H1 (cell line): ENCODE results near the gene VPS41. TPM values are rescaled to one million over a fixed set of nuclear protein-coding genes. Genes with fewer than 3 reads are reported as not detected.

Experiments
- CTCF ChIA-PET: fragments of 300-600 bp; sonication (Branson Sonifier 250); formaldehyde crosslinking; loops from one replicate; lab custom pipeline; 2021; ENCODE audit not compliant: partially characterized antibody; lab: Charles Lee
- POLR2A ChIA-PET: fragments of 300-600 bp; sonication (Branson Sonifier 250); formaldehyde crosslinking; loops from one replicate; lab custom pipeline; 2021; ENCODE audit warnings: inconsistent platforms; ENCODE audit not compliant: partially characterized antibody; lab: Charles Lee
- DNase-seq, 2 experiments: peaks; one replicate each; pipeline versions ENCODE4 v3.0.0 to v3.0.0-alpha.2; 2010 to 2022; ENCODE audit warnings: low spot score in 2 of 2, low read depth in 1 of 2, mixed read lengths in 1 of 2
- FAIRE-seq: peaks from 2 replicates; lab custom pipeline; 2011; peaks lifted over from hg19 to GRCh38; lab: Jason Lieb, UNC
- H2AFZ ChIP-seq: 2 replicates; pipeline ENCODE4 v1.8.1; 2012; ENCODE audit warnings: low read length, inconsistent platforms
- H2AK5ac ChIP-seq: 2 replicates; pipeline ENCODE4 v1.6.1; 2013; ENCODE audit warnings: low read depth, low read length
- H2BK120ac ChIP-seq: replicated peaks from 2 replicates; pipeline ENCODE3; 2013; ENCODE audit warnings: low read depth, low read length, inconsistent platforms
- H2BK12ac ChIP-seq: 2 replicates; pipeline ENCODE4 v1.6.1; 2013; ENCODE audit warnings: low read depth, low read length
- H2BK15ac ChIP-seq: 2 replicates; pipeline ENCODE4 v1.6.1; 2013; ENCODE audit warnings: low read length
- H2BK20ac ChIP-seq: 2 replicates; pipeline ENCODE4 v1.6.1; 2013; ENCODE audit warnings: low read length
- H2BK5ac ChIP-seq: 2 replicates; pipeline ENCODE4 v1.6.1; 2013; ENCODE audit warnings: low read depth, low read length
- H3K14ac ChIP-seq: 2 replicates; pipeline ENCODE4 v1.6.1; 2013; ENCODE audit warnings: inconsistent platforms; ENCODE audit not compliant: insufficient read length
- H3K18ac ChIP-seq: 2 replicates; pipeline ENCODE4 v1.6.1; 2013; ENCODE audit warnings: low read length; ENCODE audit errors: extremely low read depth
- H3K23ac ChIP-seq: 2 replicates; pipeline ENCODE4 v1.6.1; 2013; ENCODE audit warnings: inconsistent platforms; ENCODE audit not compliant: insufficient read length
- H3K23me2 ChIP-seq: 2 replicates; pipeline ENCODE4 v1.6.1; 2013; ENCODE audit warnings: low read depth, low read length
- H3K27ac ChIP-seq: 2 replicates; pipeline ENCODE4 v1.6.1; 2011; ENCODE audit warnings: low read depth, low read length, inconsistent platforms
- H3K27me3 ChIP-seq, 4 experiments: replicated peaks in 1 of 4; 1 replicate in 1 of 4; 2 replicates in 3 of 4; pipeline versions ENCODE4 v1.6.1 to v1.8.1; 2011 to 2013; ENCODE audit warnings: low read length in 3 of 4, mild to moderate bottlenecking in 3 of 4, inconsistent platforms in 2 of 4, mixed read lengths in 2 of 4, moderate library complexity in 1 of 4; ENCODE audit not compliant: control insufficient read depth in 3 of 4, insufficient read depth in 3 of 4; ENCODE audit errors: extremely low read depth in 1 of 4
- H3K36me3 ChIP-seq, 4 experiments: 2 replicates each; pipeline versions ENCODE4 v1.6.1 to v1.8.1; 2011 to 2013; ENCODE audit warnings: mild to moderate bottlenecking in 4 of 4, low read length in 3 of 4, moderate library complexity in 2 of 4, control low read depth in 1 of 4, inconsistent platforms in 1 of 4; ENCODE audit not compliant: insufficient read depth in 4 of 4, control insufficient read depth in 2 of 4
- H3K4ac ChIP-seq: replicated peaks from 2 replicates; pipeline ENCODE3; 2013; ENCODE audit warnings: low read length, low read depth, mixed read lengths, inconsistent platforms; ENCODE audit not compliant: insufficient read length
- H3K4me1 ChIP-seq, 4 experiments: replicated peaks in 1 of 4; 1 replicate in 1 of 4; 2 replicates in 3 of 4; pipeline versions ENCODE4 v1.6.1 to v1.8.1; 2011 to 2013; ENCODE audit warnings: low read length in 3 of 4, inconsistent platforms in 2 of 4, mixed read lengths in 1 of 4; ENCODE audit not compliant: insufficient read depth in 4 of 4, control insufficient read depth in 3 of 4
- H3K4me2 ChIP-seq, 2 experiments: 2 replicates each; pipeline versions ENCODE4 v1.6.1 to v1.8.1; 2011 to 2013; ENCODE audit warnings: low read depth in 2 of 2, low read length in 2 of 2, control low read depth in 1 of 2, inconsistent platforms in 1 of 2, mild to moderate bottlenecking in 1 of 2; ENCODE audit not compliant: insufficient read depth in 1 of 2
- H3K4me3 ChIP-seq, 4 experiments: fragments of 200-600, 300-600 bp in 1 of 4; sonication (generic), shearing (Covaris generic), sonication (Bioruptor Twin) in 1 of 4; 2 replicates each; pipeline versions ENCODE4 v1.5.1 to v1.8.1; 2011 to 2016; ENCODE audit warnings: low read length in 4 of 4, low read depth in 3 of 4, control low read depth in 2 of 4, inconsistent platforms in 2 of 4, mild to moderate bottlenecking in 2 of 4, mixed read lengths in 1 of 4, moderate library complexity in 1 of 4; ENCODE audit not compliant: insufficient read depth in 2 of 4; ENCODE audit errors: extremely low read depth in 1 of 4
- H3K56ac ChIP-seq: replicated peaks from 2 replicates; pipeline ENCODE3; 2013; ENCODE audit warnings: low read depth, mild to moderate bottlenecking, mixed read lengths, low read length, inconsistent platforms; ENCODE audit not compliant: insufficient read length
- H3K79me1 ChIP-seq: 2 replicates; pipeline ENCODE4 v1.6.1; 2013; ENCODE audit warnings: low read depth, low read length, control low read depth
- H3K79me2 ChIP-seq, 2 experiments: 2 replicates each; pipeline versions ENCODE4 v1.6.1 to v1.8.1; 2012 to 2013; ENCODE audit warnings: low read length in 2 of 2, mild to moderate bottlenecking in 2 of 2, inconsistent platforms in 1 of 2; ENCODE audit not compliant: insufficient read depth in 2 of 2, control insufficient read depth in 1 of 2
- H3K9ac ChIP-seq, 4 experiments: replicated peaks in 1 of 4; 1 replicate in 1 of 4; 2 replicates in 3 of 4; pipeline versions ENCODE4 v1.6.1 to v1.8.1; 2011 to 2013; ENCODE audit warnings: low read depth in 3 of 4, low read length in 3 of 4, control low read depth in 2 of 4, mild to moderate bottlenecking in 2 of 4, moderate library complexity in 2 of 4, inconsistent platforms in 1 of 4; ENCODE audit errors: extremely low read depth in 1 of 4
- H3K9me3 ChIP-seq, 2 experiments: 2 replicates each; pipeline versions ENCODE4 v1.6.1 to v1.8.1; 2012 to 2013; ENCODE audit warnings: mild to moderate bottlenecking in 2 of 2, moderate library complexity in 2 of 2, control low read depth in 1 of 2, inconsistent platforms in 1 of 2, low read depth in 1 of 2, low read length in 1 of 2, mixed read lengths in 1 of 2; ENCODE audit not compliant: insufficient read depth in 2 of 2
- H4K20me1 ChIP-seq, 2 experiments: replicated peaks in 1 of 2; 2 replicates each; pipeline versions ENCODE3 to v1.8.1; 2011 to 2013; ENCODE audit warnings: inconsistent platforms in 2 of 2, low read length in 2 of 2, mild to moderate bottlenecking in 1 of 2; ENCODE audit not compliant: insufficient read depth in 2 of 2, control insufficient read depth in 1 of 2
- H4K5ac ChIP-seq: 2 replicates; pipeline ENCODE4 v1.6.1; 2013; ENCODE audit warnings: low read length, low read depth, mixed read lengths, inconsistent platforms; ENCODE audit not compliant: insufficient read length
- H4K8ac ChIP-seq: 2 replicates; pipeline ENCODE4 v1.8.0; 2013; ENCODE audit warnings: mild to moderate bottlenecking, moderate library complexity, low read length, inconsistent platforms; ENCODE audit not compliant: insufficient read depth; ENCODE audit errors: extremely low read depth
- H4K91ac ChIP-seq: replicated peaks from 2 replicates; pipeline ENCODE3; 2013; ENCODE audit warnings: low read length, mixed read lengths, inconsistent platforms; ENCODE audit not compliant: insufficient read length
- BACH1 ChIP-seq: IDR thresholded peaks from 2 replicates; pipeline ENCODE4 v1.6.1; 2012; ENCODE audit warnings: low read length, improper control_type of control experiment
- BCL11A ChIP-seq, 2 experiments: IDR thresholded peaks; one replicate each; pipeline ENCODE4 v1.6.1; 2011; ENCODE audit warnings: low read depth in 2 of 2, low read length in 2 of 2, mild to moderate bottlenecking in 2 of 2
- KDM4A ChIP-seq: IDR thresholded peaks from one replicate; pipeline ENCODE4 v1.7.1; 2012; ENCODE audit warnings: low read depth, mild to moderate bottlenecking, moderate library complexity, low read length, inconsistent platforms; ENCODE audit not compliant: severe bottlenecking
- POLR2A ChIP-seq, 2 experiments: IDR thresholded peaks; 1 replicate in 1 of 2; 2 replicates in 1 of 2; pipeline ENCODE4 v1.6.1; 2011; ENCODE audit warnings: low read depth in 2 of 2, low read length in 2 of 2, mild to moderate bottlenecking in 2 of 2; ENCODE audit errors: control extremely low read depth in 1 of 2
- POLR2AphosphoS5 ChIP-seq: IDR thresholded peaks from 2 replicates; pipeline ENCODE4 v1.6.1; 2011; ENCODE audit warnings: low read depth, low read length
- RBBP5 ChIP-seq: IDR thresholded peaks from 2 replicates; pipeline ENCODE4 v1.7.1; 2012; ENCODE audit warnings: low read depth, mild to moderate bottlenecking, inconsistent platforms, low read length, moderate library complexity, borderline replicate concordance
- SIN3A ChIP-seq, 2 experiments: IDR thresholded peaks in 1 of 2; conservative IDR thresholded peaks in 1 of 2; 2 replicates each; pipeline ENCODE4 v1.6.1; 2011 to 2012; ENCODE audit warnings: low read length in 2 of 2, improper control_type of control experiment in 1 of 2, low read depth in 1 of 2, mild to moderate bottlenecking in 1 of 2
- TAF1 ChIP-seq: IDR thresholded peaks from 2 replicates; pipeline ENCODE4 v1.6.1; 2011; ENCODE audit warnings: mild to moderate bottlenecking, low read depth, low read length
- WGBS, 2 experiments: shearing (Covaris generic) in 1 of 2; methylation state at CpG; one replicate each; pipeline versions ENCODE4 v1.1.6 to v1.1.7; 2013 to 2015; ENCODE audit warnings: low lambda C conversion rate in 2 of 2, mixed read lengths in 2 of 2, inconsistent platforms in 1 of 2, low coverage in 1 of 2, missing lambda C conversion rate in 1 of 2; ENCODE audit not compliant: insufficient replicate concordance in 2 of 2, insufficient coverage in 1 of 2, insufficient read length in 1 of 2; ENCODE audit errors: extremely low coverage in 1 of 2, missing lambda C conversion rate in 1 of 2; 5-methylcytosine and 5-hydroxymethylcytosine counted together
- polyA plus RNA-seq, 7 experiments: library from polyadenylated mRNA; depleted of rRNA in 3 of 7; stranded (reverse) in 5 of 7; unstranded in 2 of 7; fragments of >200 nt in 5 of 7; fragments of 200-250 nt in 2 of 7; gene quantifications; 1 replicate in 5 of 7; 2 replicates in 1 of 7; 4 replicates in 1 of 7; pipeline versions ENCODE4 v1.2.1 to v1.2.3, GENCODE V29; 2011 to 2013; ENCODE audit warnings: missing spikeins in 2 of 7, mixed read lengths in 2 of 7
- total RNA-seq: library from RNA; stranded (reverse); fragmentation: NEBNext Ultra II Directional; extraction: Animal tissue kit (Norgen Biotek cat#: 25700); gene quantifications from 2 replicates; pipeline ENCODE4 v1.2.1, GENCODE V29; 2021
- TF ChIP-seq, protein P1 (sequence below): IDR thresholded peaks from 2 replicates; pipeline ENCODE4 v1.6.1; 2012; ENCODE audit warnings: inconsistent platforms

Gene VPS41
- total and polyA plus RNA-seq, 2 of the 8 experiments (the other 6 are each of a cell fraction or from before 2014, with no cell fraction given), result 10.7 to 63.3 TPM

DNA sequence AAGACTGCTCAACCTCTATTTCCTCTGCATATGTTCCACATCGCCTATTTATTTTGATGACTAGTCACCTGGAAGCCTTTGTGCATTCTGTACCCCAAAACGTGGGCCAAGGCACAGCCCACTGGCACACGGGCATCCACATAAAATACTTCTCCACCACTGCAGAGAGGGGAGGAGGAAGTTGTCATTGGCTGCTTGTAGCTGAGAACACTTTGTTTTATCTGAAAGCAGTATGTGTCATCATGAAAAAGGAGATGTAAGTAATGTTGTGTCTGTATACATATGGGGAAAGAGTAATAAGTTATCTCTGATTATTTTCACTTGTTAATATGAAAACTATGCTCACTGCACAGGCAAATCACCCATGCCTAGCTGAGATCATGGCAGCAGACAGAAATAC lies 229.6 kb downstream of the VPS41 start:
- no peaks in the 10 kb centered on the region for H3K9me3 ChIP-seq
- no peak for FAIRE-seq
- no peaks in the 10 kb centered on the region for H3K79me1 ChIP-seq
- TF ChIP-seq KDM4A, result no peak
- TF ChIP-seq POLR2A (IDR thresholded peaks at IDR 0.05; ENCODE audit: control extremely low read depth in 1 of 2, low read depth in 2 of 2, low read length in 2 of 2), result no peak
- no peak for TF ChIP-seq BCL11A (IDR thresholded peaks at IDR 0.05; ENCODE audit: low read depth in 2 of 2, low read length in 2 of 2)
- TF ChIP-seq BACH1, result no peak
- TF ChIP-seq SIN3A (conservative IDR thresholded peaks at IDR 0.05 in 1 of 2, IDR thresholded peaks at IDR 0.05 in 1 of 2; ENCODE audit: low read depth in 1 of 2, low read length in 2 of 2), result no peak
- TF ChIP-seq, protein P1, sequence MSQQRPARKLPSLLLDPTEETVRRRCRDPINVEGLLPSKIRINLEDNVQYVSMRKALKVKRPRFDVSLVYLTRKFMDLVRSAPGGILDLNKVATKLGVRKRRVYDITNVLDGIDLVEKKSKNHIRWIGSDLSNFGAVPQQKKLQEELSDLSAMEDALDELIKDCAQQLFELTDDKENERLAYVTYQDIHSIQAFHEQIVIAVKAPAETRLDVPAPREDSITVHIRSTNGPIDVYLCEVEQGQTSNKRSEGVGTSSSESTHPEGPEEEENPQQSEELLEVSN, result no peak
- TF ChIP-seq RBBP5, result no peak
- no peak for TF ChIP-seq POLR2AphosphoS5
- no peak for TF ChIP-seq TAF1
- H3K9ac ChIP-seq, result no peak overlapping the region
- no peak overlapping the region for H4K5ac ChIP-seq
- H3K4me2 ChIP-seq, result no peak overlapping the region
- H3K4ac ChIP-seq, result no peak overlapping the region
- no peak overlapping the region for H3K14ac ChIP-seq
- no peaks in the 10 kb centered on the region for H4K20me1 ChIP-seq
- no peak overlapping the region for H2BK12ac ChIP-seq
- H3K56ac ChIP-seq, result no peak overlapping the region
- no peak overlapping the region for H3K18ac ChIP-seq
- no peak overlapping the region for H2BK5ac ChIP-seq
- no peaks in the 10 kb centered on the region for H3K79me2 ChIP-seq
- H4K91ac ChIP-seq, result no peak overlapping the region
- no peak overlapping the region for H2AK5ac ChIP-seq
- H3K23ac ChIP-seq, result no peak overlapping the region
- no peaks in the 10 kb centered on the region for H3K36me3 ChIP-seq
- H3K27ac ChIP-seq, result no peak overlapping the region
- ChIA-PET CTCF (interaction anchor here (0.6 to 3.1 kb wide), 9 partner anchors 8 to 269 kb away, joined by 3 to 8 read pairs (median 3); no protein-coding TSS in a partner anchor), POLR2A (interaction anchor here (1.0 kb wide), 1 partner anchor 12 kb away, joined by 3 read pairs; no protein-coding TSS in a partner anchor)
- no peak overlapping the region for H2BK15ac ChIP-seq
- H3K27me3 ChIP-seq, result no peaks in the 10 kb centered on the region
- H2BK20ac ChIP-seq, result no peak overlapping the region
- no peak overlapping the region for H2BK120ac ChIP-seq
- H3K4me3 ChIP-seq, result no peak overlapping the region
- no peak for DNase-seq
- WGBS, 2 experiments, result 83% methylated on average over 3 of the region's 3 CpGs; no CpG with 5 or more reads in 1 of the 2 experiments
- peaks cover 0 to 3% (median 0%) of the 10 kb centered on the region in 4 experiments; a peak in 1 of 7 replicates for H3K4me1 ChIP-seq
- no peak overlapping the region for H2AFZ ChIP-seq
- H3K23me2 ChIP-seq, result no peaks in the 10 kb centered on the region
- no peak overlapping the region for H4K8ac ChIP-seq
